ENCODE measurements around the gene GLS.

Gene GLS

GRCh38 chr2:190838492-190838910 is 42.1 kb upstream of the GLS start:
- H3K27ac ChIP-seq = no peak overlapping the region
- no peak for TF ChIP-seq ZFX (IDR thresholded peaks at IDR 0.05; ENCODE audit: borderline replicate concordance)
- TF ChIP-seq, protein P1, sequence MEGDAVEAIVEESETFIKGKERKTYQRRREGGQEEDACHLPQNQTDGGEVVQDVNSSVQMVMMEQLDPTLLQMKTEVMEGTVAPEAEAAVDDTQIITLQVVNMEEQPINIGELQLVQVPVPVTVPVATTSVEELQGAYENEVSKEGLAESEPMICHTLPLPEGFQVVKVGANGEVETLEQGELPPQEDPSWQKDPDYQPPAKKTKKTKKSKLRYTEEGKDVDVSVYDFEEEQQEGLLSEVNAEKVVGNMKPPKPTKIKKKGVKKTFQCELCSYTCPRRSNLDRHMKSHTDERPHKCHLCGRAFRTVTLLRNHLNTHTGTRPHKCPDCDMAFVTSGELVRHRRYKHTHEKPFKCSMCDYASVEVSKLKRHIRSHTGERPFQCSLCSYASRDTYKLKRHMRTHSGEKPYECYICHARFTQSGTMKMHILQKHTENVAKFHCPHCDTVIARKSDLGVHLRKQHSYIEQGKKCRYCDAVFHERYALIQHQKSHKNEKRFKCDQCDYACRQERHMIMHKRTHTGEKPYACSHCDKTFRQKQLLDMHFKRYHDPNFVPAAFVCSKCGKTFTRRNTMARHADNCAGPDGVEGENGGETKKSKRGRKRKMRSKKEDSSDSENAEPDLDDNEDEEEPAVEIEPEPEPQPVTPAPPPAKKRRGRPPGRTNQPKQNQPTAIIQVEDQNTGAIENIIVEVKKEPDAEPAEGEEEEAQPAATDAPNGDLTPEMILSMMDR (IDR thresholded peaks at IDR 0.05) = no peak

- TF ChIP-seq, protein P1 (IDR thresholded peaks at IDR 0.05) = no peak
- no peak for TF ChIP-seq ZFX (IDR thresholded peaks at IDR 0.05; ENCODE audit: borderline replicate concordance)
- H3K27ac ChIP-seq = no peak overlapping the region
Observed at GRCh38 chr2:190840569-190841172, 40.0 kb upstream of the GLS start.

- H3K27ac ChIP-seq = no peak overlapping the region
- TF ChIP-seq ZFX (IDR thresholded peaks at IDR 0.05; ENCODE audit: borderline replicate concordance) = no peak
- TF ChIP-seq, protein P1 (IDR thresholded peaks at IDR 0.05) = no peak
Observed at GRCh38 chr2:190841707-190842505, 38.7 kb upstream of the GLS start.

DNA sequence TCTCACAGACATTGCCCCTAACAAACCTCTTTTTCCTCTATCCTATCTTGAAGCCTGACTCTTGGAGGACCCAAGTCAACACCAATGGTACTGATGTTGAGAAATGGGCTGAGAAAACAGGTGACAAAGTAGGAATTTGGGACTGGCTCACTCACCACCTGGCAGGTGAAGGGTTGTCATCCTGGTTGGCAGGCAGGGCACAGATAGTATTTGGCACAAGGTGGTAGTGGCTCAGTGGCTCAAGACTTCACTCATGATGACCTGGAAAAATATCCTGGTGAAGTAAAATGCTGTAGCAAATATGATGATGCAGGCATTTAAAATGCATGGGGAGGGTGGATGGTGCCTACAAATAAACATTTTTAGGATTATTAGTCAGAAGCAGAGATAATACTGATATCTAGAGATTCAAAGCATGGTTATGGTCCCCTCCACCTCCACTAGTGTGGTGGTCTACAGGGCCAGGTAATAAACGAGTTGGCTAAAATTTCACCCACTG is 38.0 kb upstream of the GLS start:
- no peak overlapping the region for H3K27ac ChIP-seq

DNA sequence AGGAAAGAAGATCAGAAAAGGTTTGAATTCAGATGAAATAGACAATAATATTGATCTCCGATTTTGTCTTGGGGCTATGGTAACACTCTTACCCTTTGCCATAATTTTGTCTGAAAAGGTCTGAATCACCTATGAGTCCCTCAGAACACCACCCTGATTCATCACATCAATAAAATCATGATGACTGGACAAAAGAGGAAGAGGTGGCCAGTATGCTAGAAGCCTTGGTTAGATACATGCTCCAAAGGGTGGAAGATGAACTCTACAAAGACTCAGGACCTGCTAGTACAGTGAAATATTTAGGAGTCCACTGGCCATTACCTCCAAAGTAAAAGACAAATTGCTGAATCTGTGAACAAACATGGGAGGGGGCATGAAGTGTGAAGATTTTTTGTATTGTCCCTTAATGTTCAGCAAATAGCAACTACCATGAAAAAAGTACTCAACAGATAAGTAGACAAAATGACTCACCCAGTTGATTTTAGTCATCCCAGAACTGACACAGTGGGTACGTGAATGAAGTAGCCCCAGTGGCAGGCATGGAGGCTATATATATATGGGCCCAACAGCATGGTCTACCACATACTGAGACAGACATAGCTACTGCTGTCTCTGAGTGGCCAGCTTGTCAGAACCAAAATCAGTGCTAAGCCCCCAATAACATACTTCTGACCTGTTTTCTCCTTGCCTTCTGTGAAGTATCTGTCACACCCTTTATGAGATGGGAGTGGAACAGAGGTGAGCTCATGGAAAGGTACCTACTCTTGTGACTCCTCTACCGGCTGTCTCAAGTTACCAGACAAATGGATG is 36.5 kb upstream of the GLS start:
- TF ChIP-seq ZFX (IDR thresholded peaks at IDR 0.05; ENCODE audit: borderline replicate concordance) = no peak
- TF ChIP-seq, protein P1 (IDR thresholded peaks at IDR 0.05) = no peak
- H3K27ac ChIP-seq = no peak overlapping the region

More for the DNA sequence above, 38.0 kb upstream of the GLS start:
- TF ChIP-seq, protein P1 (IDR thresholded peaks at IDR 0.05) = no peak
- no peak for TF ChIP-seq ZFX (IDR thresholded peaks at IDR 0.05; ENCODE audit: borderline replicate concordance)

GRCh38 chr2:190844700-190845401 is 35.8 kb upstream of the GLS start:
- H3K27ac ChIP-seq = no peak overlapping the region
- TF ChIP-seq, protein P1 (IDR thresholded peaks at IDR 0.05) = no peak
- no peak for TF ChIP-seq ZFX (IDR thresholded peaks at IDR 0.05; ENCODE audit: borderline replicate concordance)

Measured in 22Rv1 (cell line).